Measurements from ENCODE around the gene AMHR2.
"Not testable (repeated sequence)": the region's sequence is repeated elsewhere in the genome, so short reads cannot be mapped to it uniquely, and the experiment has no call there.

AMHR2 gene

GRCh38 chr12:53427905-53428594 lies 4.4 kb downstream of the AMHR2 start:
- H3K4me3 ChIP-seq (ENCODE audit: low read length), result no peak overlapping the region
- no peak for TF ChIP-seq ZNF274 (IDR thresholded peaks at IDR 0.05; ENCODE audit: low read depth, low read length)

- H3K4me3 ChIP-seq (ENCODE audit: low read length), result no peak overlapping the region
Observed at GRCh38 chr12:53428741-53429140, 5.1 kb downstream of the AMHR2 start.

GRCh38 chr12:53430116-53430515 lies 6.5 kb downstream of the AMHR2 start:
- TF ChIP-seq ZNF274 (IDR thresholded peaks at IDR 0.05; ENCODE audit: low read depth, low read length), result no peak
- H3K4me3 ChIP-seq (ENCODE audit: low read length), result no peak overlapping the region

More at GRCh38 chr12:53428741-53429140, 5.1 kb downstream of the AMHR2 start:
- no peak for TF ChIP-seq ZNF274 (IDR thresholded peaks at IDR 0.05; ENCODE audit: low read depth, low read length)

GRCh38 chr12:53431187-53431586 lies 7.5 kb downstream of the AMHR2 start:
- H3K4me3 ChIP-seq (ENCODE audit: low read length), result no peak overlapping the region
- TF ChIP-seq ZNF274 (IDR thresholded peaks at IDR 0.05; ENCODE audit: low read depth, low read length), result no peak

- not testable (repeated sequence) for H3K4me3 ChIP-seq (ENCODE audit: low read length)
Observed at GRCh38 chr12:53435326-53435725, 11.7 kb downstream of the AMHR2 start.

DNA sequence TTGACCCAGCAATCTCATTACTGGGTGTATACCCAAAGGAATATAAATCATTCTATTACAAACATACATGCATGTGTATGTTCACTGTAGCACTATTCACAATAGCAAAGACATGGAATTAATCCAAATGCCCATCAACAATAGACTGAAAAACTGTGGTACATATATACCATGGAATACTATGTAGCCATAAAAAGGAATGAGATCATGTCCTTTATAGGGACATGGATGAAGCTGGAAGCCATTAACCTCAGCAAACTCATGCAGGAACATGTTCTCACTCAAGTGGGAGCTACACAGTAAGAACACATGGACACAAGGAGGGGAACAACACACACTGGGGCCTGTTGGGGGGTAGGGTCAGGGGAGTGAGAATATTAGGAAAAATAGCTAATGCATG lies 15.9 kb downstream of the AMHR2 start:
- H3K4me3 ChIP-seq (ENCODE audit: low read length), result not testable (repeated sequence)

- no peak for TF ChIP-seq ZNF274 (IDR thresholded peaks at IDR 0.05; ENCODE audit: low read depth, low read length)
- H3K4me3 ChIP-seq (ENCODE audit: low read length), result peak within 1 kb of the TSS; percentile 73
Observed at GRCh38 chr12:53441040-53441833, 17.6 kb downstream of the AMHR2 start, which contains the start of gene PRR13. Gene PRR13, plus strand, starts transcription at chr12:53441734. Its CDS starts 981 bp downstream, at chr12:53442715.

DNA sequence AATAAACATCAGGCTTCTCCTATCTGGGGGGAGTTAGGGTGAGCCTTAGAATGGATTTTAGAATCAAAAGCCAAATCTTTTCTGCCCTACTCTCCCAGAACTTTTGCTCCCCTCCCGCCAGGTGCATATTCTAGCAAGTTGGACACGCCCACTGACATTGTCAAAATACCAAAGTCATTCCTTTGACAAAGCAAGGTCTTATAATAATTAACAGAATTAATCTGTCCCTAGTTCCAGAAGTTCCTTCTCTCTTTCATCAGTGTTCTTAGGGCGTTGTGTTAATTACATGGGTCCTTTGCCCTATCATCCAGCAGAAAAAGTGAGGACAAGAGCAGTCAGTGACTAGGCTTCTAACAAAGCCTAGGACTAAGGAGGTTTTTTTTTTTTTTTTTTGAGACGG lies 20.3 kb downstream of the AMHR2 start:
- no peak for TF ChIP-seq ZNF274 (IDR thresholded peaks at IDR 0.05; ENCODE audit: low read depth, low read length)
- no peak overlapping the region for H3K4me3 ChIP-seq (ENCODE audit: low read length)

DNA sequence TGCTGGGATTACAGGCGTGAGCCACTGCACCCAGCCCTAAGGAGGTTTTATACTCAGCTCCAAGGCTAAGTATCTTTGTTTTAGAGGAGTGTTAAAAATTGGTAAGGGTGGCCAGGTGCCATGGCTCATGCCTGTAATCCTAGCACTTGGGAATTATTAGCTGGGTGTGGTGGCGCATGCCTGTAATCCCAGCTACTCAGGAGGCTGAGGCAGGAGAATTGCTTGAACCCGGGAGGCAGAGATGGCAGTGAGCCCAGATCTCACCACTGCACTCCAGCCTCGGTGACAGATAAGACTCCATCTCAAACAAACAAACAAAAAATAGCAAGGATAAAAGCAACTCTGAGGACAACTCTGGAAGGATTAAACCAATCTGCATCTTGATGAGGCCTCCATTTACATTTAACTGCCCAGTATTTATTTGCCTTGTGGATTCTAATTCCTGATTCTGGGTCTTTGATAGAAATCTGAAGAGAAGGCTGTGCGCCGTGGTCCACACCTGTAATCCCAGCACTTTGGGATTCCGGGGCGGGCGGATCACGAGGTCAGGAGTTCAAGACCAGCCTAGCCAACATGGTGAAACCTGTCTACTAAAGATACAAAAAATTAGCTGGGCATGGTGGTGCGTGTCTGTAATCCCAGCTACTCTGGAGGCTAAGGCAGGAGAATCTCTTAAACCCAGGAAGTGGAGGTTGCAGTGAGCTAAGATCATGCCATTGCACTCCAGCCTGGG lies 21.1 kb downstream of the AMHR2 start:
- not testable (repeated sequence) for H3K4me3 ChIP-seq (ENCODE audit: low read length)

DNA sequence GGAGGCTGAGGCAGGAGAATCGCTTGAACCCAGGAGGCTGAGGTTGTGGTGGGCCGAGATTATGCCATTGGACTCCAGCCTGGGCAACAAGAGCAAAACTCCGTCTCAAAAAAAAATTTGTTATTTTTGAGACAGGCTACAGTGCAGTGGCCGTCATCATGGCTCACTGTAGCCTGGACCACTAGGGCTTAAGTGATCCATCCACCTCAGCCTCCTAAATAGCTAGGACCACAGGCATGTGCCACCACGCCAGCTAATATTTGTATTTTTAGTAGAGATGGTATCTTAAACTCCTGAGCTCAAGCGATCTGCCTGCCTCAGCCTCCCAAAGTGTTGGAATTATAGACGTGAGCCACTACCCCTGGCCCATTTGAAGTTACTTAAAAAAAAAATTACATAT lies 27.3 kb downstream of the AMHR2 start:
- no peak for TF ChIP-seq ZNF274 (IDR thresholded peaks at IDR 0.05; ENCODE audit: low read depth, low read length)
- no peak overlapping the region for H3K4me3 ChIP-seq (ENCODE audit: low read length)

DNA sequence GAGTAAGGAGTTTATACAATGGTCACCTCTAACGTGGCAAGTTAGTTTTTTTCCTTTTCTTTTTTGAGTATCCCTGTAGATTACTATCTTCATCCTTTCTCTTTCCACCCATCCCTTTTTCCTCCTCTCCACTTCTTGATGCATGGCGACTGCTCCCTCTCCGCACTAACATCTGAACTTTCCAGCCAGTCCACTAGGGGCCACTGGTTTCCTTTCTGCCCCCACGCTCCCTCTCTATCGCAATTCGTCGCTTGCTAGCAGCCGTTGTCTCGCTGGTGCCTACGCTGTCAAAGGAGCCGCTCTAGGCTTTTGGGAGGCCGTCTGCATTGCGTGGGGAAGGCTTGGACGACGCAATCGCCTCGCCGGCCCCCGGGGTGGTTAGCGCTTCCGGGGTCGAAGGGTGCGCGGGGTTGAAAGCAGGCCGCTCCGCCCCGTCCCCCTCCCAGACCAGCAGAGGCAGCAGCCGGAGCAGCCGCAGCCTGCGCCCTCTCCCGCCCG lies 28.1 kb downstream of the AMHR2 start, which contains the start of gene PCBP2:
Gene PCBP2 (plus strand): TSS at position 442 of the 498 bp plus-strand sequence. CDS start 2,699 bp downstream, outside the sequence.
- peak within 1 kb of the TSS; percentile 100 for H3K4me3 ChIP-seq (ENCODE audit: low read length)
- TF ChIP-seq ZNF274 (IDR thresholded peaks at IDR 0.05; ENCODE audit: low read depth, low read length), result no peak

- H3K4me3 ChIP-seq (ENCODE audit: low read length), result peak overlapping the region; percentile 100
- TF ChIP-seq ZNF274 (IDR thresholded peaks at IDR 0.05; ENCODE audit: low read depth, low read length), result no peak
Observed at GRCh38 chr12:53452159-53453077, 28.8 kb downstream of the AMHR2 start.

GRCh38 chr12:53453953-53454640 lies 30.4 kb downstream of the AMHR2 start:
- peak overlapping the region; percentile 100; the same call in 1 of the 2 replicates for H3K4me3 ChIP-seq (ENCODE audit: low read length)
- no peak for TF ChIP-seq ZNF274 (IDR thresholded peaks at IDR 0.05; ENCODE audit: low read depth, low read length)

Measured in GM08714 (cell line).